PC-3 (cell line): ENCODE data around the gene ACTN4. TPM values are rescaled to one million over a fixed set of nuclear protein-coding genes. Genes with fewer than 3 reads are reported as not detected.

Experiments used
- ATAC-seq: fragments of 200-7000 bp; cut with Tn5 transposase; 2 replicates; pipeline ENCODE4 v1.9.1; 2020; ENCODE audit warnings: mild to moderate bottlenecking, moderate library complexity
- BruUV-seq: library from RNA; stranded (reverse); fragments of 400-500 nt; replicated peaks from 2 replicates; lab custom pipeline; 2021; lab: Mats Ljungman, UMichigan
- CTCF ChIA-PET: fragments of 300-600 bp; sonication (Branson Sonifier 250); formaldehyde crosslinking; loops from one replicate; lab custom pipeline; 2022; ENCODE audit warnings: antibody characterized with exemption; lab: Charles Lee
- POLR2A ChIA-PET: fragments of 300-600 bp; sonication (Branson Sonifier 250); formaldehyde crosslinking; loops from one replicate; lab custom pipeline; 2022; ENCODE audit warnings: antibody characterized with exemption; ENCODE audit not compliant: unreplicated experiment; lab: Charles Lee
- DNase-seq: peaks from one replicate; pipeline ENCODE4 v3.0.0-alpha.2; 2015
- H2AFZ ChIP-seq: fragments of 300-600 bp; sonication (generic); 2 replicates; pipeline ENCODE4 v1.6.0; 2016; ENCODE audit warnings: antibody characterized with exemption, low read length
- H3F3A ChIP-seq: fragments of 300-600 bp; sonication (generic); one replicate; pipeline ENCODE4 v1.6.0; 2017; ENCODE audit warnings: antibody characterized with exemption, low read length, control low read depth, mild to moderate bottlenecking; ENCODE audit not compliant: unreplicated experiment
- H3K27ac ChIP-seq: fragments of 300-600 bp; sonication (generic); 2 replicates; pipeline ENCODE4 v1.5.1; 2016; ENCODE audit warnings: mild to moderate bottlenecking, low read length
- H3K27me3 ChIP-seq: fragments of 300-600 bp; sonication (generic); 2 replicates; pipeline ENCODE4 v1.6.1; 2016; ENCODE audit warnings: low read length, mixed read lengths
- H3K36me3 ChIP-seq: fragments of 300-600 bp; sonication (generic); 2 replicates; pipeline ENCODE4 v1.6.1; 2016; ENCODE audit warnings: low read depth, mixed run types, low read length, mixed read lengths
- H3K4me1 ChIP-seq: fragments of 300-600 bp; sonication (generic); 2 replicates; pipeline ENCODE4 v1.5.1; 2016; ENCODE audit warnings: low read length; ENCODE audit not compliant: insufficient read depth
- H3K4me2 ChIP-seq: fragments of 300-600 bp; sonication (generic); 2 replicates; pipeline ENCODE4 v1.6.0; 2016; ENCODE audit warnings: low read length
- H3K4me3 ChIP-seq: fragments of 300-600 bp; sonication (generic); 2 replicates; pipeline ENCODE4 v1.5.1; 2016; ENCODE audit warnings: mild to moderate bottlenecking, low read length, mixed read lengths
- H3K79me2 ChIP-seq: fragments of 300-600 bp; sonication (generic); 2 replicates; pipeline ENCODE4 v1.6.1; 2017; ENCODE audit warnings: low read length, mixed read lengths
- H3K9ac ChIP-seq: fragments of 300-600 bp; sonication (generic); 2 replicates; pipeline ENCODE4 v1.6.0; 2016; ENCODE audit warnings: mild to moderate bottlenecking, low read length
- H3K9me2 ChIP-seq: fragments of 300-600 bp; sonication (generic); replicated peaks from 2 replicates; pipeline ENCODE4 v1.6.1; 2016; ENCODE audit warnings: mixed run types, low read length, mixed read lengths
- H3K9me3 ChIP-seq: fragments of 300-600 bp; sonication (generic); 2 replicates; pipeline ENCODE4 v1.6.1; 2016; ENCODE audit warnings: low read length, mixed read lengths
- H4K20me1 ChIP-seq: fragments of 300-600 bp; sonication (generic); 2 replicates; pipeline ENCODE4 v1.6.1; 2016; ENCODE audit warnings: low read length, mixed read lengths
- CTCF ChIP-seq: fragments of 300-600 bp; sonication (generic); conservative IDR thresholded peaks from 2 replicates; pipeline ENCODE4 v1.5.1; 2017; ENCODE audit warnings: antibody characterized with exemption, low read depth, mild to moderate bottlenecking, low read length
- EZH2 ChIP-seq: fragments of 300-600 bp; sonication (generic); IDR thresholded peaks from one replicate; pipeline ENCODE4 v1.6.1; 2017; ENCODE audit warnings: antibody characterized with exemption, mild to moderate bottlenecking, low read length; ENCODE audit not compliant: unreplicated experiment
- EZH2phosphoT487 ChIP-seq: fragments of 300-600 bp; sonication (generic); IDR thresholded peaks from 2 replicates; pipeline ENCODE4 v1.6.1; 2018; ENCODE audit warnings: mild to moderate bottlenecking, antibody characterized with exemption, low read length, borderline replicate concordance
- intact Hi-C: fragments of 100-400 bp; cut with micrococcal nuclease; formaldehyde crosslinking; loops from 2 replicates; pipeline ENCODE4 v1.9.0; 2023
- total RNA-seq: library from RNA; depleted of rRNA; stranded (reverse); fragments of >200 nt; gene quantifications from 2 replicates; pipeline ENCODE4 v1.2.3, GENCODE V29; 2014

The ACTN4 gene
- total RNA-seq, 1 experiment from 2014 or later, result 397 TPM

- ATAC-seq (peak; percentile 86), DNase-seq (peak; percentile 75)
- H3K27ac ChIP-seq, result peak overlapping the region; percentile 81
- H4K20me1 ChIP-seq, result no peaks in the 10 kb centered on the region
- H3K9me2 ChIP-seq, result no peaks in the 10 kb centered on the region
- TF ChIP-seq EZH2phosphoT487 (no peak), EZH2 (no peak), CTCF (no peak)
- CTCF ChIA-PET, result no interaction called here
- peaks cover 90% of the 10 kb centered on the region for H3K36me3 ChIP-seq
- peak overlapping the region; percentile 11; the same call in 1 of the 2 replicates for H3K4me2 ChIP-seq
- H3K4me1 ChIP-seq, result peaks cover 22% of the 10 kb centered on the region
- no TSS peak for BruUV-seq
- H3K9me3 ChIP-seq, result no peaks in the 10 kb centered on the region
- intact Hi-C loops, result loop anchor here (10.0 kb wide), 1 partner anchor 53 kb away; no protein-coding TSS in a partner anchor
- H3K79me2 ChIP-seq, result peaks cover 36% of the 10 kb centered on the region; the same call in 1 of the 2 replicates
- H3F3A ChIP-seq, result peaks cover 3% of the 10 kb centered on the region
- H2AFZ ChIP-seq, result no peak overlapping the region
- no peaks in the 10 kb centered on the region for H3K27me3 ChIP-seq
- POLR2A ChIA-PET, result no interaction called here
- peak overlapping the region; percentile 23 for H3K9ac ChIP-seq
- no peak overlapping the region for H3K4me3 ChIP-seq
Observed at GRCh38 chr19:38707512-38708114, 60.2 kb downstream of the ACTN4 start.

GRCh38 chr19:38708413-38709024 lies 61.1 kb downstream of the ACTN4 start:
- H3K36me3 ChIP-seq, result peaks cover 90% of the 10 kb centered on the region
- no peaks in the 10 kb centered on the region for H4K20me1 ChIP-seq

More at GRCh38 chr19:38708413-38709024, 61.1 kb downstream of the ACTN4 start:
- Histone ChIP-seq H3K9ac (no peak overlapping the region), H3K27ac (peak overlapping the region; percentile 81), H3K9me3 (no peaks in the 10 kb centered on the region), H3K27me3 (no peaks in the 10 kb centered on the region), H3K4me2 (no peak overlapping the region), H3K9me2 (no peaks in the 10 kb centered on the region), H3K4me1 (peaks cover 22% of the 10 kb centered on the region), H3K79me2 (peaks cover 32% of the 10 kb centered on the region; the same call in 1 of the 2 replicates), H3K4me3 (no peak overlapping the region), H3F3A (peaks cover 3% of the 10 kb centered on the region), H2AFZ (no peak overlapping the region)
- POLR2A ChIA-PET, result no interaction called here
- BruUV-seq, result no TSS peak
- CTCF ChIA-PET, result no interaction called here
- intact Hi-C loops, result loop anchor here (10.0 kb wide), 1 partner anchor 54 kb away; no protein-coding TSS in a partner anchor
- ATAC-seq, result no peak
- DNase-seq, result no peak
- no peak for TF ChIP-seq CTCF
- TF ChIP-seq EZH2phosphoT487, result no peak
- no peak for TF ChIP-seq EZH2
